Measurements from ENCODE around the gene METTL25.

The METTL25 gene

DNA sequence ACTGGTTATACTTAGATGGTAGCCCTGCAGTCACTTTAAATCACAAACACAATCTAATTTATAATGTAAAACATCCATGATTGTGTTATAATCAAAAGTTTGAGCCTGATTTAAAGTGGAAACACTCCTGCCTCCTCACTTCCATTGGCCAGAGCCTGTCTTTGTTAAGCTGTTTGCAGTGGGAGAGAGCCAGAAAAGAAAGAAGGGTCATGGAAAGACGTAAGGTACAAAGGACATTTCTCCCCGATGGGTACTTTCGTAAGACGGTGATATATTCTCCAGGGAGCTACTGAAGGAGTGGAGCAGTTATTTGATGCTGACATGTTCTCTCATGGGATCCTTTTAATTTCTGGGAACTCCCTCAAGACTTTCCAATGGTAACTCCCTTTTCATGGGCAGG lies 164.0 kb downstream of the METTL25 start:
- H3K4me3 ChIP-seq (ENCODE audit: insufficient read depth in 1 of 2, low read depth in 1 of 2, low read length in 2 of 2), result no peak overlapping the region
- 97% methylated on average over 4 of the region's 4 CpGs for WGBS
- no peak for DNase-seq
- no peaks in the 10 kb centered on the region for H3K36me3 ChIP-seq (ENCODE audit: control insufficient read depth in 1 of 2, insufficient read depth in 2 of 2, low read depth in 1 of 2, low read length in 2 of 2)
- H2BK5ac ChIP-seq (ENCODE audit: low read depth, low read length, poor library complexity, severe bottlenecking), result no peak overlapping the region
- H3K9me3 ChIP-seq (ENCODE audit: control insufficient read depth, low read length), result no peaks in the 10 kb centered on the region
- H2AFZ ChIP-seq (ENCODE audit: low read depth, low read length), result no peak overlapping the region
- H3K79me1 ChIP-seq (replicated peaks; ENCODE audit: low read length, poor library complexity, severe bottlenecking), result no peaks in the 10 kb centered on the region
- no peak overlapping the region for H2BK12ac ChIP-seq (ENCODE audit: low read length in 2 of 2)
- H2BK15ac ChIP-seq (ENCODE audit: low read depth, poor library complexity, severe bottlenecking), result no peak overlapping the region
- H3K18ac ChIP-seq (ENCODE audit: low read depth in 1 of 2, low read length in 2 of 2), result no peak overlapping the region
- peak overlapping the region; percentile 98 for H2AK5ac ChIP-seq (ENCODE audit: low read length, severe bottlenecking)
- H3K27ac ChIP-seq (ENCODE audit: low read length, poor library complexity, severe bottlenecking), result no peak overlapping the region
- H3K23ac ChIP-seq (ENCODE audit: low read length in 2 of 2), result no peak overlapping the region
- no peak overlapping the region for H3K4me2 ChIP-seq (ENCODE audit: low read length, poor library complexity, severe bottlenecking)
- H4K91ac ChIP-seq (ENCODE audit: low read length), result no peak overlapping the region
- H3K4me1 ChIP-seq (ENCODE audit: control insufficient read depth, insufficient read depth, low read depth, low read length), result peaks cover 2% of the 10 kb centered on the region
- no peak overlapping the region for H2BK120ac ChIP-seq (ENCODE audit: low read depth, low read length)
- H3K27me3 ChIP-seq (ENCODE audit: control insufficient read depth in 1 of 2, insufficient read depth in 1 of 2, low read length in 2 of 2), result no peaks in the 10 kb centered on the region
- H3K9ac ChIP-seq (ENCODE audit: low read length), result no peak overlapping the region
- no peak overlapping the region for H3K4ac ChIP-seq (ENCODE audit: low read depth in 1 of 2, low read length in 2 of 2)
- H4K8ac ChIP-seq (ENCODE audit: low read length), result no peak overlapping the region
- H3K14ac ChIP-seq (ENCODE audit: low read length in 2 of 2), result no peak overlapping the region

GRCh38 chr12:82522762-82523161 lies 164.4 kb downstream of the METTL25 start:
- peak overlapping the region; percentile 99 for H3K27ac ChIP-seq (ENCODE audit: low read length, poor library complexity, severe bottlenecking)
- no peaks in the 10 kb centered on the region for H3K36me3 ChIP-seq (ENCODE audit: control insufficient read depth in 1 of 2, insufficient read depth in 2 of 2, low read depth in 1 of 2, low read length in 2 of 2)
- H3K18ac ChIP-seq (ENCODE audit: low read depth in 1 of 2, low read length in 2 of 2), result no peak overlapping the region
- peaks cover 2% of the 10 kb centered on the region for H3K4me1 ChIP-seq (ENCODE audit: control insufficient read depth, insufficient read depth, low read depth, low read length)
- no peaks in the 10 kb centered on the region for H3K79me1 ChIP-seq (replicated peaks; ENCODE audit: low read length, poor library complexity, severe bottlenecking)
- H2AFZ ChIP-seq (ENCODE audit: low read depth, low read length), result no peak overlapping the region
- no peak overlapping the region for H3K4me3 ChIP-seq (ENCODE audit: insufficient read depth in 1 of 2, low read depth in 1 of 2, low read length in 2 of 2)
- no peak overlapping the region for H2BK120ac ChIP-seq (ENCODE audit: low read depth, low read length)
- H4K91ac ChIP-seq (ENCODE audit: low read length), result no peak overlapping the region
- no peak overlapping the region for H4K8ac ChIP-seq (ENCODE audit: low read length)
- peak overlapping the region; percentile 46 for H2BK5ac ChIP-seq (ENCODE audit: low read depth, low read length, poor library complexity, severe bottlenecking)
- H3K4ac ChIP-seq (ENCODE audit: low read depth in 1 of 2, low read length in 2 of 2), result no peak overlapping the region
- no peak overlapping the region for H2BK12ac ChIP-seq (ENCODE audit: low read length in 2 of 2)
- H3K4me2 ChIP-seq (ENCODE audit: low read length, poor library complexity, severe bottlenecking), result no peak overlapping the region
- H3K9ac ChIP-seq (ENCODE audit: low read length), result no peak overlapping the region
- H3K27me3 ChIP-seq (ENCODE audit: control insufficient read depth in 1 of 2, insufficient read depth in 1 of 2, low read length in 2 of 2), result no peaks in the 10 kb centered on the region
- H3K9me3 ChIP-seq (ENCODE audit: control insufficient read depth, low read length), result no peaks in the 10 kb centered on the region
- H3K23ac ChIP-seq (ENCODE audit: low read length in 2 of 2), result no peak overlapping the region
- peak overlapping the region; percentile 98 for H2AK5ac ChIP-seq (ENCODE audit: low read length, severe bottlenecking)
- DNase-seq, result no peak
- no peak overlapping the region for H2BK15ac ChIP-seq (ENCODE audit: low read depth, poor library complexity, severe bottlenecking)
- H3K14ac ChIP-seq (ENCODE audit: low read length in 2 of 2), result no peak overlapping the region

- Histone ChIP-seq H3K4me2 (ENCODE audit: low read length, poor library complexity, severe bottlenecking) (peak overlapping the region; percentile 63), H3K27ac (ENCODE audit: low read length, poor library complexity, severe bottlenecking) (peak overlapping the region; percentile 99), H3K4me3 (ENCODE audit: insufficient read depth in 1 of 2, low read depth in 1 of 2, low read length in 2 of 2) (no peak overlapping the region), H3K27me3 (ENCODE audit: control insufficient read depth in 1 of 2, insufficient read depth in 1 of 2, low read length in 2 of 2) (no peaks in the 10 kb centered on the region), H3K18ac (ENCODE audit: low read depth in 1 of 2, low read length in 2 of 2) (no peak overlapping the region), H2AK5ac (ENCODE audit: low read length, severe bottlenecking) (no peak overlapping the region), H3K9me3 (ENCODE audit: control insufficient read depth, low read length) (no peaks in the 10 kb centered on the region), H2BK15ac (ENCODE audit: low read depth, poor library complexity, severe bottlenecking) (no peak overlapping the region), H2BK12ac (ENCODE audit: low read length in 2 of 2) (no peak overlapping the region), H3K4me1 (ENCODE audit: control insufficient read depth, insufficient read depth, low read depth, low read length) (peaks cover 2% of the 10 kb centered on the region), H2AFZ (ENCODE audit: low read depth, low read length) (no peak overlapping the region), H3K36me3 (ENCODE audit: control insufficient read depth in 1 of 2, insufficient read depth in 2 of 2, low read depth in 1 of 2, low read length in 2 of 2) (no peaks in the 10 kb centered on the region), H3K4ac (ENCODE audit: low read depth in 1 of 2, low read length in 2 of 2) (no peak overlapping the region), H3K23ac (ENCODE audit: low read length in 2 of 2) (no peak overlapping the region), H2BK5ac (ENCODE audit: low read depth, low read length, poor library complexity, severe bottlenecking) (peak overlapping the region; percentile 90), H3K9ac (ENCODE audit: low read length) (no peak overlapping the region), H2BK120ac (ENCODE audit: low read depth, low read length) (no peak overlapping the region), H4K8ac (ENCODE audit: low read length) (no peak overlapping the region), H3K79me1 (replicated peaks; ENCODE audit: low read length, poor library complexity, severe bottlenecking) (no peaks in the 10 kb centered on the region), H4K91ac (ENCODE audit: low read length) (no peak overlapping the region), H3K14ac (ENCODE audit: low read length in 2 of 2) (no peak overlapping the region)
- WGBS, result 75% methylated on average over 3 of the region's 3 CpGs
- no peak for DNase-seq
These were observed 165.7 kb downstream of the METTL25 start for GRCh38 chr12:82523996-82524395.

GRCh38 chr12:82524641-82525040 lies 166.3 kb downstream of the METTL25 start:
- no peak overlapping the region for H4K8ac ChIP-seq (ENCODE audit: low read length)
- no peak overlapping the region for H4K91ac ChIP-seq (ENCODE audit: low read length)
- no peak overlapping the region for H3K18ac ChIP-seq (ENCODE audit: low read depth in 1 of 2, low read length in 2 of 2)
- WGBS, result no CpG with 5 or more reads among the region's 2 CpGs
- peaks cover 2% of the 10 kb centered on the region for H3K4me1 ChIP-seq (ENCODE audit: control insufficient read depth, insufficient read depth, low read depth, low read length)
- no peaks in the 10 kb centered on the region for H3K9me3 ChIP-seq (ENCODE audit: control insufficient read depth, low read length)
- H2AFZ ChIP-seq (ENCODE audit: low read depth, low read length), result no peak overlapping the region
- no peak overlapping the region for H3K23ac ChIP-seq (ENCODE audit: low read length in 2 of 2)
- no peak overlapping the region for H2BK12ac ChIP-seq (ENCODE audit: low read length in 2 of 2)
- no peak overlapping the region for H2BK15ac ChIP-seq (ENCODE audit: low read depth, poor library complexity, severe bottlenecking)
- H3K27me3 ChIP-seq (ENCODE audit: control insufficient read depth in 1 of 2, insufficient read depth in 1 of 2, low read length in 2 of 2), result no peaks in the 10 kb centered on the region
- no peak overlapping the region for H3K14ac ChIP-seq (ENCODE audit: low read length in 2 of 2)
- no peak for DNase-seq
- no peaks in the 10 kb centered on the region for H3K36me3 ChIP-seq (ENCODE audit: control insufficient read depth in 1 of 2, insufficient read depth in 2 of 2, low read depth in 1 of 2, low read length in 2 of 2)
- no peak overlapping the region for H3K4ac ChIP-seq (ENCODE audit: low read depth in 1 of 2, low read length in 2 of 2)
- no peak overlapping the region for H3K4me3 ChIP-seq (ENCODE audit: insufficient read depth in 1 of 2, low read depth in 1 of 2, low read length in 2 of 2)
- peak overlapping the region; percentile 99 for H3K27ac ChIP-seq (ENCODE audit: low read length, poor library complexity, severe bottlenecking)
- H2BK5ac ChIP-seq (ENCODE audit: low read depth, low read length, poor library complexity, severe bottlenecking), result no peak overlapping the region
- H3K9ac ChIP-seq (ENCODE audit: low read length), result no peak overlapping the region
- H2BK120ac ChIP-seq (ENCODE audit: low read depth, low read length), result no peak overlapping the region
- no peak overlapping the region for H3K4me2 ChIP-seq (ENCODE audit: low read length, poor library complexity, severe bottlenecking)
- no peak overlapping the region for H2AK5ac ChIP-seq (ENCODE audit: low read length, severe bottlenecking)
- H3K79me1 ChIP-seq (replicated peaks; ENCODE audit: low read length, poor library complexity, severe bottlenecking), result no peaks in the 10 kb centered on the region
